Upper lobe of left lung (tissue), 4 donors: ENCODE measurements around the gene JAK3.

Source experiments
- EP300 ChIP-seq, 4 donors: sonication (generic); formaldehyde crosslinking; IDR thresholded peaks; one replicate each; pipeline ENCODE4 v1.5.1; 2017; ENCODE audit warnings: antibody characterized with exemption in 4 of 4, control low read depth in 2 of 4
- POLR2A ChIP-seq, 4 donors: fragments of 450-650 bp; IDR thresholded peaks; one replicate each; pipeline ENCODE4 v1.5.1; 2016 to 2017; ENCODE audit warnings: antibody characterized with exemption in 4 of 4, mild to moderate bottlenecking in 2 of 4

DNA sequence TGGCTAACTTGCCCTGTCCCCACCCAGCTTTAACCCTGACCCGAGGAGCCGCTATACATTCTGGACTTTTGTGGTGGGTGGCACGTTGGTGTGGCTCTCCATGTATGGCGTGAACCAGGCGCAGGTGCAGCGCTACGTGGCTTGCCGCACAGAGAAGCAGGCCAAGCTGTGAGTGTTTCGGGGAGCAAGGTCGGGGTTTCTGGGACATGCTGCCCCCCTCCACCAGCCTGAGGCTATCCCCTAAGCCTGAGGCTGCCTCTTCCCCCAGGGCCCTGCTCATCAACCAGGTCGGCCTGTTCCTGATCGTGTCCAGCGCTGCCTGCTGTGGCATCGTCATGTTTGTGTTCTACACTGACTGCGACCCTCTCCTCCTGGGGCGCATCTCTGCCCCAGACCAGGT, 29.9 kb upstream of the JAK3 start:
- no peak for TF ChIP-seq EP300 (IDR thresholded peaks at IDR 0.05)
- no peak for TF ChIP-seq POLR2A (IDR thresholded peaks at IDR 0.05)
